ENCODE results near the gene BRIP1.

GRCh38 chr17:61907361-61907760 lies 44.0 kb upstream of the BRIP1 start:
- no peak for TF ChIP-seq CTCF (IDR thresholded peaks at IDR 0.05)
- no peak for TF ChIP-seq SIN3A (IDR thresholded peaks at IDR 0.05; ENCODE audit: borderline replicate concordance, insufficient read depth, low read depth, low read length)
- TF ChIP-seq, protein P1, sequence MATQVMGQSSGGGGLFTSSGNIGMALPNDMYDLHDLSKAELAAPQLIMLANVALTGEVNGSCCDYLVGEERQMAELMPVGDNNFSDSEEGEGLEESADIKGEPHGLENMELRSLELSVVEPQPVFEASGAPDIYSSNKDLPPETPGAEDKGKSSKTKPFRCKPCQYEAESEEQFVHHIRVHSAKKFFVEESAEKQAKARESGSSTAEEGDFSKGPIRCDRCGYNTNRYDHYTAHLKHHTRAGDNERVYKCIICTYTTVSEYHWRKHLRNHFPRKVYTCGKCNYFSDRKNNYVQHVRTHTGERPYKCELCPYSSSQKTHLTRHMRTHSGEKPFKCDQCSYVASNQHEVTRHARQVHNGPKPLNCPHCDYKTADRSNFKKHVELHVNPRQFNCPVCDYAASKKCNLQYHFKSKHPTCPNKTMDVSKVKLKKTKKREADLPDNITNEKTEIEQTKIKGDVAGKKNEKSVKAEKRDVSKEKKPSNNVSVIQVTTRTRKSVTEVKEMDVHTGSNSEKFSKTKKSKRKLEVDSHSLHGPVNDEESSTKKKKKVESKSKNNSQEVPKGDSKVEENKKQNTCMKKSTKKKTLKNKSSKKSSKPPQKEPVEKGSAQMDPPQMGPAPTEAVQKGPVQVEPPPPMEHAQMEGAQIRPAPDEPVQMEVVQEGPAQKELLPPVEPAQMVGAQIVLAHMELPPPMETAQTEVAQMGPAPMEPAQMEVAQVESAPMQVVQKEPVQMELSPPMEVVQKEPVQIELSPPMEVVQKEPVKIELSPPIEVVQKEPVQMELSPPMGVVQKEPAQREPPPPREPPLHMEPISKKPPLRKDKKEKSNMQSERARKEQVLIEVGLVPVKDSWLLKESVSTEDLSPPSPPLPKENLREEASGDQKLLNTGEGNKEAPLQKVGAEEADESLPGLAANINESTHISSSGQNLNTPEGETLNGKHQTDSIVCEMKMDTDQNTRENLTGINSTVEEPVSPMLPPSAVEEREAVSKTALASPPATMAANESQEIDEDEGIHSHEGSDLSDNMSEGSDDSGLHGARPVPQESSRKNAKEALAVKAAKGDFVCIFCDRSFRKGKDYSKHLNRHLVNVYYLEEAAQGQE (IDR thresholded peaks at IDR 0.05; ENCODE audit: insufficient read depth in 1 of 2, low read depth in 2 of 2, low read length in 1 of 2): no peak
- no peak for TF ChIP-seq POLR2AphosphoS5 (IDR thresholded peaks at IDR 0.05; ENCODE audit: low read depth, low read length)
